Right lung (tissue), 5 donors: ENCODE measurements around the gene UGT1A3. TPM values are rescaled to one million over a fixed set of nuclear protein-coding genes. Genes with fewer than 3 reads are reported as not detected.

Experiments
- DNase-seq, 2 donors: peaks; one replicate each; pipeline ENCODE4 v3.0.0-alpha.2; 2013
- polyA plus RNA-seq, 5 donors: library from polyadenylated mRNA; unstranded; fragments of 120-200 nt; gene quantifications; one replicate each; pipeline versions ENCODE4 v1.2.1 to v1.2.3, GENCODE V29; 2013; ENCODE audit warnings: inconsistent platforms in 1 of 5, low replicate concordance in 1 of 5; ENCODE audit not compliant: insufficient read length in 5 of 5, insufficient read depth in 1 of 5

UGT1A3 gene
- polyA plus RNA-seq, 5 donors: not detected

DNA sequence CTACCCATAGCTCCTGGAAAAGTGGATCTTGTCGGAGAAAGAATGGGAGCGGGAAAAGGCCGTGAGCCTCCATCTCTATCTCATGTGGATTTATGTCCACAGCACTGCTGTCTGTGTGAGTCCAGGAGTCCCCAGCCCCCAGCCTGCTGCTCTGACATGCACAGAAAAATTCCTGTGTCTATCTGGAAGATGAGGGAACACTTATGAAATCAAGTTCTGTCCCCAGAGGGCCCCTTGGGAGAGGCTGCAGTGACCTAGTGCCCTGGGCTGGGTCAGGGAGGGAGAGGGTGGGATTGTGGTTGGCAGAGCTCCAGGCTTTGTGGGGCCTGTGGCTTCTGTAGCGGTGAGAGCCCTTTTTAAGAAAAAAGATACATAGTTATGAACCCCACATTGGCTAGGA lies 87.9 kb downstream of the UGT1A3 start:
- DNase-seq: no peak

- no peak for DNase-seq
Observed at GRCh38 chr2:233817361-233817911, 88.6 kb downstream of the UGT1A3 start.

GRCh38 chr2:233817995-233818638 lies 89.3 kb downstream of the UGT1A3 start:
- DNase-seq: no peak

GRCh38 chr2:233818639-233819621 lies 90.1 kb downstream of the UGT1A3 start:
- DNase-seq: no peak

DNA sequence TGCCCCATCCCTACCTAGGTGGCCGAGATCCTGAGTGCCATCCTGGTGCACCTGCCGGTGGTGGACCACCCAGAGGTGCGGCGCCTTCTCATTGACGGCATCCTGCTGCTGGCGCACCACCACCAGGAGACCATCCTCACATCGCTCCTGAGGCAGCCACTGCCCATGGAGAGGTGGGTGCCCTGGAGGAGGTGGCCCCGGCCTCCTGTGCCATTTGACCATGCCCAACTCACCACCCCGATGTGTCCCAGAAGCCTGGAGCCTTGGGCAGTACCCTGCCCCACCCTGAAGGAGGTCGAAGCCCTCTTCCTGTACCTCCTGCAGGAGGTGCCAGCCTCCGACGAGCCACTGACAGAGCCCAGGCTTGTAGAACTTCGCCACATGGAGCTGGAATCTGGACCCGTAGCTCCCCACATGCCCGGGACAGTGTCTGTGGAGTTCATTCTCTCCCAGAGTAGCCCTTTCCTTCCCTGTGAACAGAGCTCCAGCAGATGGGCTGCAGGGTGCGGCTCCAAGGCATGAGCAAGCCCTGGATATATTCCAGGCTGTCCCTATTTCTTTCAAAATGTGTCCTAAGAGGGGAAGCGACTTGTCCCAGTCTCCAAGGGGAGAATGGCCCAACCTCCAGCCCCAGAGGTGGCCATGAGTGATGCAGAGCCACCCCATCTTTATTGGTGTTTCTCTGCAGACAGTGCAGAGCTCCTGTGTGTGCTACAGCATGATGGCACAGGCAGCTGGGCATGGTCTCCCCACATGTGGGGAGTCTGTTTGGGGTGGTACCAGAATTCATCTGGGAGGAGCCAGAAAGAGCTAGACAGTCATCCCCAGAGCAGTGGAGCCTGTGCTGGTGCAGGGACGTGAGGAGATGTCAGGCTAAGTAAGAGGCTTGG lies 91.3 kb downstream of the UGT1A3 start:
- DNase-seq: no peak

GRCh38 chr2:233820774-233821105 lies 91.9 kb downstream of the UGT1A3 start:
- DNase-seq: no peak

- no peak for DNase-seq
Observed at GRCh38 chr2:233821196-233821595, 92.4 kb downstream of the UGT1A3 start.

DNA sequence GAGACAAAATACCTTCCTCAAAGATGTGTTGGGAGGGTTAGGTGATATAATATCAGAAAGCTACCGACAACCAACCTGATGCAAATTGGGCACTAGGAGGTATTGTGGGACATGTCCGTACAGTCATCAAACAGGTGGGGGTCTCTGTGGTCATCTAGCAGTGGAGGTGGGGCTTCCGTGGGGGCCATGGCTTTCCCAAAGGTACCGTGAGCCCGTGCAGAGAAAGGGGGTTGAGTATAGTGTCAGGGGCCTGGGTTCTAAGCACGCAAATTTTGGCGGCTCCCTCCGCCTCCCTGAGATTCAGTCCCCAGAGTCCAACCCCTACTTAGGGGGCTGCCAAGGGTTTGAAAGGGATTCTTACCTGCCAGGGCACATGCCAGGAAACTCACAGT lies 92.9 kb downstream of the UGT1A3 start:
- no peak for DNase-seq

- DNase-seq: no peak
Observed at GRCh38 chr2:233822101-233822771, 93.4 kb downstream of the UGT1A3 start.

Other genes with a start within 250 kb of the UGT1A3 start
- 10 to 100 TPM; 32.9 to 59.7 (median 50.8) TPM for gene USP40, start 162.3 kb upstream of the UGT1A3 start, polyA plus RNA-seq
- gene UGT1A8, start 111.4 kb upstream of the UGT1A3 start, polyA plus RNA-seq: not detected
- not detected for gene UGT1A10, start 92.6 kb upstream of the UGT1A3 start, polyA plus RNA-seq
- gene UGT1A9, start 57.1 kb upstream of the UGT1A3 start, polyA plus RNA-seq: not detected
- not detected for gene UGT1A7, start 47.1 kb upstream of the UGT1A3 start, polyA plus RNA-seq
- gene UGT1A6, start 36.2 kb upstream of the UGT1A3 start, polyA plus RNA-seq: under 1 TPM in 1 of 5 donors, not detected in 4; 0.22 TPM
- gene UGT1A5, start 16.1 kb upstream of the UGT1A3 start, polyA plus RNA-seq: not detected
- gene UGT1A4, start 10.3 kb upstream of the UGT1A3 start, polyA plus RNA-seq: not detected
- gene UGT1A1, start 31.2 kb downstream of the UGT1A3 start, polyA plus RNA-seq: under 1 TPM in 4 of 5 donors, not detected in 1; 0.05 to 0.10 (median 0.08) TPM
- gene MROH2A, start 49.3 kb downstream of the UGT1A3 start, polyA plus RNA-seq: 1 to 10 TPM in 1 of 5 donors, under 1 TPM in 4; 0.27 to 1.3 (median 0.55) TPM
- gene HJURP, start 125.5 kb downstream of the UGT1A3 start, polyA plus RNA-seq: 10 to 100 TPM; 15.4 to 48.8 (median 28.9) TPM
- under 1 TPM in 4 of 5 donors, not detected in 1; 0.11 to 0.28 (median 0.27) TPM for gene TRPM8, start 188.3 kb downstream of the UGT1A3 start, polyA plus RNA-seq